Gastrocnemius medialis (tissue), 4 donors: ENCODE measurements around the gene PDE4B. TPM values are rescaled to one million over a fixed set of nuclear protein-coding genes. Genes with fewer than 3 reads are reported as not detected.
"Not testable (repeated sequence)": the region's sequence is repeated elsewhere in the genome, so short reads cannot be mapped to it uniquely, and the experiment has no call there.

ENCODE experiments used
- ATAC-seq, 2 donors: fragments of 150-250 bp; one replicate each; pipeline ENCODE4 v1.9.1; 2016
- DNase-seq, 2 donors: peaks; one replicate each; pipeline ENCODE4 v3.0.0-alpha.2; 2019
- H3K27ac ChIP-seq, 4 donors: fragments of 200-600 bp; sonication (generic); 1 replicate in 1 of 4; 2 replicates in 3 of 4; pipeline ENCODE4 v1.5.1; 2016 to 2018; ENCODE audit warnings: mild to moderate bottlenecking in 2 of 4, moderate library complexity in 1 of 4
- H3K27me3 ChIP-seq, 3 donors: fragments of 200-600 bp; sonication (generic) in 2 of 3; 1 replicate in 1 of 3; 2 replicates in 2 of 3; pipeline versions ENCODE4 v1.5.1 to v1.6.0; 2016 to 2019; ENCODE audit warnings: mild to moderate bottlenecking in 1 of 3, moderate library complexity in 1 of 3
- H3K36me3 ChIP-seq, 2 donors: fragments of 200-600 bp; sonication (generic) in 1 of 2; one replicate each; pipeline ENCODE4 v1.5.1; 2017 to 2018
- H3K4me1 ChIP-seq, 2 donors: fragments of 200-600 bp; sonication (generic) in 1 of 2; one replicate each; pipeline ENCODE4 v1.5.1; 2016 to 2017; ENCODE audit warnings: mild to moderate bottlenecking in 2 of 2
- H3K4me3 ChIP-seq, 4 donors: fragments of 200-600 bp; sonication (generic) in 3 of 4; 1 replicate in 1 of 4; 2 replicates in 3 of 4; pipeline ENCODE4 v1.5.1; 2016 to 2019; ENCODE audit warnings: mild to moderate bottlenecking in 2 of 4
- H3K9me3 ChIP-seq, 3 donors: fragments of 200-600 bp; sonication (generic) in 2 of 3; 1 replicate in 1 of 3; 2 replicates in 2 of 3; pipeline ENCODE4 v1.5.1; 2016 to 2019
- POLR2A ChIP-seq, 2 donors: fragments of 450-650 bp; IDR thresholded peaks; one replicate each; pipeline ENCODE4 v1.6.1; 2017; ENCODE audit warnings: antibody characterized with exemption in 2 of 2, mild to moderate bottlenecking in 2 of 2, moderate library complexity in 2 of 2
- in situ Hi-C, 4 donors: fragments of 200-750 bp; cut with MboI; loops; one replicate each; pipeline versions ENCODE4 v1.15.0 to v1.8.0; 2017; ENCODE audit warnings: low sequenced_read_pairs in 4 of 4
- intact Hi-C: fragments of 100-400 bp; cut with DNase I; formaldehyde crosslinking; loops from one replicate; pipeline ENCODE4 v1.15.1; 2023; ENCODE audit warnings: low total_unique reads
- total RNA-seq, 4 donors: library from RNA; depleted of rRNA; stranded (reverse); fragments of >200 nt; gene quantifications; one replicate each; pipeline versions ENCODE4 v1.1.0 to v1.2.3, GENCODE V29; 2016
- TF ChIP-seq, protein P1 (sequence below), 5 experiments: fragments of 450-650 bp in 3 of 5; fragments of 200-600 bp in 2 of 5; sonication (generic) in 2 of 5; IDR thresholded peaks in 4 of 5; conservative IDR thresholded peaks in 1 of 5; 1 replicate in 4 of 5; 2 replicates in 1 of 5; pipeline ENCODE4 v1.5.1; 2016 to 2019; ENCODE audit warnings: antibody characterized with exemption in 5 of 5, mild to moderate bottlenecking in 3 of 5, moderate library complexity in 3 of 5

Gene PDE4B
- total RNA-seq, 4 donors from 2014 or later, result 4.5 to 8.5 (median 7.9) TPM

GRCh38 chr1:65959896-65960567 lies 167.3 kb downstream of the PDE4B start:
- no peak for ATAC-seq
- Histone ChIP-seq H3K9me3 (no peaks in the 10 kb centered on the region), H3K27ac (no peak overlapping the region), H3K4me3 (no peak overlapping the region), H3K4me1 (no peaks in the 10 kb centered on the region), H3K36me3 (no peaks in the 10 kb centered on the region), H3K27me3 (no peaks in the 10 kb centered on the region)
- no peak for TF ChIP-seq POLR2A (IDR thresholded peaks at IDR 0.05)
- TF ChIP-seq, protein P1, sequence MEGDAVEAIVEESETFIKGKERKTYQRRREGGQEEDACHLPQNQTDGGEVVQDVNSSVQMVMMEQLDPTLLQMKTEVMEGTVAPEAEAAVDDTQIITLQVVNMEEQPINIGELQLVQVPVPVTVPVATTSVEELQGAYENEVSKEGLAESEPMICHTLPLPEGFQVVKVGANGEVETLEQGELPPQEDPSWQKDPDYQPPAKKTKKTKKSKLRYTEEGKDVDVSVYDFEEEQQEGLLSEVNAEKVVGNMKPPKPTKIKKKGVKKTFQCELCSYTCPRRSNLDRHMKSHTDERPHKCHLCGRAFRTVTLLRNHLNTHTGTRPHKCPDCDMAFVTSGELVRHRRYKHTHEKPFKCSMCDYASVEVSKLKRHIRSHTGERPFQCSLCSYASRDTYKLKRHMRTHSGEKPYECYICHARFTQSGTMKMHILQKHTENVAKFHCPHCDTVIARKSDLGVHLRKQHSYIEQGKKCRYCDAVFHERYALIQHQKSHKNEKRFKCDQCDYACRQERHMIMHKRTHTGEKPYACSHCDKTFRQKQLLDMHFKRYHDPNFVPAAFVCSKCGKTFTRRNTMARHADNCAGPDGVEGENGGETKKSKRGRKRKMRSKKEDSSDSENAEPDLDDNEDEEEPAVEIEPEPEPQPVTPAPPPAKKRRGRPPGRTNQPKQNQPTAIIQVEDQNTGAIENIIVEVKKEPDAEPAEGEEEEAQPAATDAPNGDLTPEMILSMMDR (IDR thresholded peaks at IDR 0.05 in 4 of 5, conservative IDR thresholded peaks at IDR 0.05 in 1 of 5), result no peak
- no peak for DNase-seq
- in situ Hi-C loops (loop anchor here in 3 of 4 donors (5.0 to 25.0 kb wide), 4 partner anchors 282 to 502 kb away; no protein-coding TSS in a partner anchor), intact Hi-C loops (loop anchor here (1.0 kb wide), 2 partner anchors 282 to 486 kb away; no protein-coding TSS in a partner anchor)

DNA sequence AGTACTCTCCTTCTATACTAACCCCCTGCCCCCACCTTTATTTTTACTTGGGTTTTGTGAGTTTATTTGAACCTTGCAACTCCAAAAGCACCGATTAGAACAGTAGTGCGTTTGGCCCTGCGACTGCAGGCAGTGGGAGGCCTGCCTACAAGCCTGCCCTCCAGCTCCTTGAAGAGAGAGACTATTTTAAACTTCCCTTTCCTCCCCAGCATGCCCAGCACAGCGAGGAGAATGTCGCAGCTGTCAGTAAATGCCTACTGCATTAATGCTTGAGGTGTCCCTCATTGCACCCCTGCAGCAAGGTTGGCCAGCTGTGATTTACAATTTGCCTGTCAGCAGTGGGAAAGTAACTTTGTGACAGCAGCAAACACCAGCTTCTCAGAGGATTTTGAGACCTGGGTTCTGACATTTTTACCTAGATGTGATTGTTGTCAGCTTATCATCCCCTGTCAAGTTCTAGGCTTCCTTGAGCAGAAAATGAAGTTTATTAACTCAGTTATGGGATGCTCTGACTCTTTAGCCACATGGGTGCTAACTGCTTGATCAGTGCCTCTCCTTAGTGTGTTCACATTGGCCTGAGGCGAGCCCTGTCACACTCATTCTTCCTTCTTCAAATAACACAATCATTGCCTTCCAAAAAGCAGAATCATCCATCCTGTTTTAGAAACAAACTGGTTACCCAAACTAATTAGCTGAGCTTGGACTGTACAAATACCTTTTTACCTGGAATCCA lies 170.6 kb downstream of the PDE4B start:
- Histone ChIP-seq H3K9me3 (no peaks in the 10 kb centered on the region), H3K4me1 (no peaks in the 10 kb centered on the region), H3K27ac (no peak overlapping the region), H3K27me3 (no peaks in the 10 kb centered on the region), H3K36me3 (no peaks in the 10 kb centered on the region), H3K4me3 (no peak overlapping the region)
- intact Hi-C loops, result no loop called here
- DNase-seq (no peak), ATAC-seq (no peak)
- in situ Hi-C loops, result loop anchor here in 3 of 4 donors (5.0 to 25.0 kb wide), 3 partner anchors 279 to 499 kb away; no protein-coding TSS in a partner anchor
- TF ChIP-seq, protein P1 (IDR thresholded peaks at IDR 0.05 in 4 of 5, conservative IDR thresholded peaks at IDR 0.05 in 1 of 5), result no peak
- TF ChIP-seq POLR2A (IDR thresholded peaks at IDR 0.05), result no peak

- TF ChIP-seq, protein P1 (IDR thresholded peaks at IDR 0.05 in 4 of 5, conservative IDR thresholded peaks at IDR 0.05 in 1 of 5), result no peak
- no peak for TF ChIP-seq POLR2A (IDR thresholded peaks at IDR 0.05)
- ATAC-seq, result no peak
- intact Hi-C loops, result no loop called here
Measured at GRCh38 chr1:65964123-65964522, 171.4 kb downstream of the PDE4B start.

DNA sequence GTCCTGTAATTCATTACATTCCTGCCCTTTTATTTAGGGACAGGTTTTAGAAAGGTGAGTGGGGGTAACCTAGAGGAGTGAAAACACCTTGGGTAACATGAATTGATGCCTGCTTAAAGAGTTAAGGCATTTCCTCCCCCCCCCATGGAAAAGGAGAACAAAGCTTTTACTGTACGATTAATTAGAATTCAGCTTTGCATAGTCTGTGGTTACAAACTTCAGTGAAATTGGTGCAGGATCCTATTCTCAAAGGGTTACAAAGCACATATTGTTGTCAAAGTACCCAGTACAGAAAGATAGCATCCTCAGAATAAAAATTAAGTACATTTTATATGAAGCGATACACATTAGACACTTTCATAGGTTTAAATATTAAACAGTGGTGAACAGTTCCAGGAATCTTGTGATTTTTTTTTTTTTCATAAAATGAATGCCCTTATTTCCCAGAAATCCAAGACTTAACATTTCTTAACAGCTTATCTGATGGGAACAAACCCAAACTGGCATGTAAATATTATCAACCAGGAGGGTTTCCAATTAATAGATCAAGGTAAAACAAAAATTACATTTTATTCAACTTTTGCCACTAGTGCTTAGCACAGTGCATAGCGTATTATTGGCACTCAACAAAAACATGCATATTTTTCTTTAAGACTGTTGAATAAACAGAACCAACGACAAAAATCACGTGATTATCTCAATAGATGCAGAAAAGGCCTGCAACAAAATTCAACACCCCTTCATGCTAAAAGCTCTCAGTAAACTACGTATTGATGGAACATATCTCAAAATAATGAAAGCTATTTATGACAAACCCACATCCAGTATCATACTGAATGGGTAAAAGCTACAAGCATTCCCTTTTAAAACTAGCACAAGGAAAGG lies 172.7 kb downstream of the PDE4B start:
- Histone ChIP-seq H3K27me3 (no peaks in the 10 kb centered on the region), H3K4me3 (no peak overlapping the region), H3K36me3 (no peaks in the 10 kb centered on the region), H3K4me1 (no peaks in the 10 kb centered on the region), H3K9me3 (no peaks in the 10 kb centered on the region), H3K27ac (no peak overlapping the region)
- in situ Hi-C loops (loop anchor here in 1 of 4 donors (25.0 kb wide), 1 partner anchor 497 kb away; no protein-coding TSS in a partner anchor), intact Hi-C loops (no loop called here)
- no peak for DNase-seq
- TF ChIP-seq, protein P1 (IDR thresholded peaks at IDR 0.05 in 4 of 5, conservative IDR thresholded peaks at IDR 0.05 in 1 of 5), result no peak
- TF ChIP-seq POLR2A (IDR thresholded peaks at IDR 0.05), result no peak
- ATAC-seq, result no peak

More at GRCh38 chr1:65964123-65964522, 171.4 kb downstream of the PDE4B start:
- Histone ChIP-seq H3K27me3 (no peaks in the 10 kb centered on the region), H3K27ac (no peak overlapping the region), H3K4me3 (no peak overlapping the region), H3K36me3 (no peaks in the 10 kb centered on the region), H3K4me1 (no peaks in the 10 kb centered on the region), H3K9me3 (no peaks in the 10 kb centered on the region)
- DNase-seq, result no peak
- in situ Hi-C loops, result loop anchor here in 3 of 4 donors (5.0 to 25.0 kb wide), 3 partner anchors 278 to 498 kb away; no protein-coding TSS in a partner anchor

- H3K4me3 ChIP-seq, H3K27ac ChIP-seq, intact Hi-C loops, H3K36me3 ChIP-seq, H3K4me1 ChIP-seq, H3K27me3 ChIP-seq, H3K9me3 ChIP-seq, DNase-seq, ATAC-seq: not testable (repeated sequence)
- in situ Hi-C loops, result loop anchor here in 1 of 4 donors (25.0 kb wide), 1 partner anchor 495 kb away; no protein-coding TSS in a partner anchor
Measured at GRCh38 chr1:65967492-65967891, 174.8 kb downstream of the PDE4B start.
